H1 (cell line): Measurements from ENCODE around the gene SRPRA. TPM values are rescaled to one million over a fixed set of nuclear protein-coding genes. Genes with fewer than 3 reads are reported as not detected.

Experiments used
- FOSL1 ChIP-seq: IDR thresholded peaks from 2 replicates; pipeline ENCODE4 v1.6.1; 2011; ENCODE audit warnings: mild to moderate bottlenecking, low read depth, low read length, moderate library complexity; ENCODE audit not compliant: insufficient read depth
- GTF2F1 ChIP-seq: IDR thresholded peaks from 2 replicates; pipeline ENCODE4 v1.6.1; 2012; ENCODE audit warnings: low read depth, low read length, improper control_type of control experiment, borderline replicate concordance
- JUND ChIP-seq: IDR thresholded peaks from 2 replicates; pipeline ENCODE4 v1.6.1; 2011; ENCODE audit warnings: mild to moderate bottlenecking, improper control_type of control experiment, low read length
- KDM1A ChIP-seq: fragments of 200-600, 300-600 bp; sonication (generic); IDR thresholded peaks from 2 replicates; pipeline ENCODE4 v1.7.1; 2016; ENCODE audit warnings: mild to moderate bottlenecking, low read length, borderline replicate concordance
- SP2 ChIP-seq: IDR thresholded peaks from 2 replicates; pipeline ENCODE4 v1.6.1; 2012; ENCODE audit warnings: mild to moderate bottlenecking, low read length, inconsistent platforms
- TCF12 ChIP-seq: IDR thresholded peaks from 2 replicates; pipeline ENCODE4 v1.6.1; 2011; ENCODE audit warnings: low read depth, mild to moderate bottlenecking, low read length
- polyA plus RNA-seq, 7 experiments: library from polyadenylated mRNA; depleted of rRNA in 3 of 7; stranded (reverse) in 5 of 7; unstranded in 2 of 7; fragments of >200 nt in 5 of 7; fragments of 200-250 nt in 2 of 7; gene quantifications; 1 replicate in 5 of 7; 2 replicates in 1 of 7; 4 replicates in 1 of 7; pipeline versions ENCODE4 v1.2.1 to v1.2.3, GENCODE V29; 2011 to 2013; ENCODE audit warnings: missing spikeins in 2 of 7, mixed read lengths in 2 of 7
- total RNA-seq: library from RNA; stranded (reverse); fragmentation: NEBNext Ultra II Directional; extraction: Animal tissue kit (Norgen Biotek cat#: 25700); gene quantifications from 2 replicates; pipeline ENCODE4 v1.2.1, GENCODE V29; 2021

SRPRA gene
- total and polyA plus RNA-seq, 2 of the 8 experiments (the other 6 are each of a cell fraction or from before 2014, with no cell fraction given) = 57.6 to 62.0 TPM

DNA sequence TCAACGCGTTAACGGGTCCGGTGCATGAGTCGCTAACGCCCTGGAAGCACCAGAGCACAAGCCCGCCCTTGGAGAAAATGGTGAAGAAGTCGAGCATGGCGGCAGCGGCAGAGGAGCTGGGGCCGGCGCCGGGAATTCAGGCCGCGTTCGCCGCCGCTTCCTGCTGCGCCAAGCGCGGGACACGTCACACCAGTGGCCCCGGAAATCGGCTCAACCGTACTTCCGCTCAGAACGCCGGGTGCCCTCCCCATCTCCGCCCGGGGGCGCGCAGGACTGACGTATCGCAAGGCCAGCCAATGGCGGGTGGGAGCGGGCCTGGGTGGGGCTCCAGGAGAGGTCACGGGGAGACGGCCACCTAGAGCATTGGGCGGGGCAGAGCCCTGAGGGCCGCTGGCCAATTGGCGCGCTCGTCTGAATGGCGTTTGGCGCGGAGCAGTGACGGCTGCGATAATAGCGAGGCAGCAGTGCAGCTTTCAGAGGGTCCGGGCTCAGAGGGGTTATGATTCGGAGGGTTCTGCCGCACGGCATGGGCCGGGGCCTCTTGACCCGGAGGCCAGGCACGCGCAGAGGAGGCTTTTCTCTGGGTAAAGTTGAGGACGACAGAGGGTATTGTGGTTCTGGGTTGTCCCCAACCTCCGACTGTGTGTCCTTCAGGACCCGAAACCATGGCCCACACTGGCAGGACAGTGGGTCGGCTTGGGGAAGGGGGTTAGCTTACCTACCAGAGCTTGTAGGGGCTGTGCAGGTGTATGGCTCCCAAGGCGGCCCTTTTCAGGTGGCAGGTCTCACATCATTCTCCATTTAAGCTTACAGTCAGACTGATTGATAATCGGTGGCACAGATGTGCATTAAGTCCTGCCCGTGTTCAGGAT lies at the start of gene SRPRA, which contains the start of gene FOXRED1 (continued):
- TF ChIP-seq JUND (0 out of 2 replicates have a peak, but pooled peaks have one; percentile 32), TCF12 (no peak), SP2 (no peak), FOSL1 (no peak), GTF2F1 (peak; percentile 32; the same call in 1 of the 2 replicates), KDM1A (no peak)
